ENCODE measurements around the gene HEMGN. TPM values are rescaled to one million over a fixed set of nuclear protein-coding genes. Genes with fewer than 3 reads are reported as not detected.

The HEMGN gene
- total RNA-seq, 1 donor from 2014 or later = not detected

GRCh38 chr9:97906236-97906831 is 31.6 kb downstream of the HEMGN start:
- DNase-seq (ENCODE audit: extremely low spot score in 2 of 2) = no peak
- H3K27me3 ChIP-seq = no peaks in the 10 kb centered on the region
- H3K4me3 ChIP-seq = no peak overlapping the region
- peaks cover 0 to 36% of the 10 kb centered on the region in 2 donors for H3K36me3 ChIP-seq
- no peaks in the 10 kb centered on the region for H3K9me3 ChIP-seq
- peak overlapping the region; percentile 3 for H3K27ac ChIP-seq
- H3K4me1 ChIP-seq = peaks cover 26% of the 10 kb centered on the region
- TF ChIP-seq, protein P1, sequence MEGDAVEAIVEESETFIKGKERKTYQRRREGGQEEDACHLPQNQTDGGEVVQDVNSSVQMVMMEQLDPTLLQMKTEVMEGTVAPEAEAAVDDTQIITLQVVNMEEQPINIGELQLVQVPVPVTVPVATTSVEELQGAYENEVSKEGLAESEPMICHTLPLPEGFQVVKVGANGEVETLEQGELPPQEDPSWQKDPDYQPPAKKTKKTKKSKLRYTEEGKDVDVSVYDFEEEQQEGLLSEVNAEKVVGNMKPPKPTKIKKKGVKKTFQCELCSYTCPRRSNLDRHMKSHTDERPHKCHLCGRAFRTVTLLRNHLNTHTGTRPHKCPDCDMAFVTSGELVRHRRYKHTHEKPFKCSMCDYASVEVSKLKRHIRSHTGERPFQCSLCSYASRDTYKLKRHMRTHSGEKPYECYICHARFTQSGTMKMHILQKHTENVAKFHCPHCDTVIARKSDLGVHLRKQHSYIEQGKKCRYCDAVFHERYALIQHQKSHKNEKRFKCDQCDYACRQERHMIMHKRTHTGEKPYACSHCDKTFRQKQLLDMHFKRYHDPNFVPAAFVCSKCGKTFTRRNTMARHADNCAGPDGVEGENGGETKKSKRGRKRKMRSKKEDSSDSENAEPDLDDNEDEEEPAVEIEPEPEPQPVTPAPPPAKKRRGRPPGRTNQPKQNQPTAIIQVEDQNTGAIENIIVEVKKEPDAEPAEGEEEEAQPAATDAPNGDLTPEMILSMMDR (IDR thresholded peaks at IDR 0.05) = no peak
- TF ChIP-seq POLR2A (IDR thresholded peaks at IDR 0.05) (no peak), POLR2AphosphoS5 (IDR thresholded peaks at IDR 0.05; ENCODE audit: insufficient read depth in 1 of 2, low read depth in 1 of 2) (no peak)
- intact Hi-C loops (cut with DNase I) = no loop called here

DNA sequence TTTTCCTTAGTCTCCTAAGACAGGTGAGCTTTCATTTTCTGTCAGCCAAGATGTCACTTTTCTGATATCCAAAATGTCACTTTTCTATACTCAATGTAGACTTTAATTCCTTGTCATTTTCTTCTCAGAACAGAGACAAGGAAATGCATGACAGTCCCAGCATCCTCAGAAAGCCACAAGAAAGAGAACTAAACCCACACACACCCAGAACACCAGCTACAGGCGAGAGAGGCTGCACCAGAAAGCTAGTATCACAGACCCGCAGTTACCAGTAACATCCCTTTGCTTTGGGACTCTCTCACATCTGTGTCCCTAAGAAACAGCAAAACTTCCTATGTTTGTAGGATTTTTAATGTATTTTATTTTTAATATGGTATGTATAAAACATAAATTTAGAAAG is 32.7 kb downstream of the HEMGN start:
- Histone ChIP-seq H3K36me3 (peaks cover 0 to 25% of the 10 kb centered on the region in 2 donors), H3K4me3 (no peak overlapping the region), H3K9me3 (no peaks in the 10 kb centered on the region), H3K4me1 (peaks cover 34% of the 10 kb centered on the region), H3K27me3 (no peaks in the 10 kb centered on the region), H3K27ac (no peak overlapping the region)
- TF ChIP-seq, protein P1 (IDR thresholded peaks at IDR 0.05) = no peak
- TF ChIP-seq POLR2AphosphoS5 (IDR thresholded peaks at IDR 0.05; ENCODE audit: insufficient read depth in 1 of 2, low read depth in 1 of 2) (no peak), POLR2A (IDR thresholded peaks at IDR 0.05) (no peak)
- DNase-seq (ENCODE audit: extremely low spot score in 2 of 2) = no peak
- intact Hi-C loops (cut with DNase I) = no loop called here

DNA sequence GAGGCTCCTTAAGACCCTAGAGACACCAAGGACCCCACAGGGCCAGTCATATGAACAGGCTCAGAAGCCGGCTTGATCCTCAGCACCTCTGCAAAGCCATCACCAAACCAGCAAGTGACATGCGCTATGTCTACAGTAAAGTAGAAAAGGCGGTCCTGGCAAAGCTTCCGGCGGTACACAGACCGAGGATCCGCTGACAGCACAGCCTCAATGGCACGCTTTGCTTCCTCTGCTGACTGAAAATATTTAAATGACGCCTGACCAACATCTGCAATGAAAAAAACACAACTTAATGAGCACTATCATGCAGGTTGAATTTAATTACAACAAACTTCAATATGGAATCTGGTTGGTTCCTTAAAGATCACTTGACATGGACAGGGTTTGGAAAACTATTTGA is 33.2 kb downstream of the HEMGN start:
- no peak overlapping the region for H3K4me3 ChIP-seq
- H3K9me3 ChIP-seq = no peaks in the 10 kb centered on the region
- intact Hi-C loops (cut with DNase I) = loop anchor here (5.0 kb wide), 1 partner anchor 192 kb away; no protein-coding TSS in a partner anchor
- TF ChIP-seq POLR2AphosphoS5 (IDR thresholded peaks at IDR 0.05; ENCODE audit: insufficient read depth in 1 of 2, low read depth in 1 of 2) (no peak), POLR2A (IDR thresholded peaks at IDR 0.05) (no peak)
- TF ChIP-seq, protein P1 (IDR thresholded peaks at IDR 0.05) = no peak
- no peak for DNase-seq (ENCODE audit: extremely low spot score in 2 of 2)
- H3K27me3 ChIP-seq = no peaks in the 10 kb centered on the region
- H3K4me1 ChIP-seq = peaks cover 38% of the 10 kb centered on the region
- H3K36me3 ChIP-seq = peaks cover 0 to 20% of the 10 kb centered on the region in 2 donors
- H3K27ac ChIP-seq = no peak overlapping the region

DNA sequence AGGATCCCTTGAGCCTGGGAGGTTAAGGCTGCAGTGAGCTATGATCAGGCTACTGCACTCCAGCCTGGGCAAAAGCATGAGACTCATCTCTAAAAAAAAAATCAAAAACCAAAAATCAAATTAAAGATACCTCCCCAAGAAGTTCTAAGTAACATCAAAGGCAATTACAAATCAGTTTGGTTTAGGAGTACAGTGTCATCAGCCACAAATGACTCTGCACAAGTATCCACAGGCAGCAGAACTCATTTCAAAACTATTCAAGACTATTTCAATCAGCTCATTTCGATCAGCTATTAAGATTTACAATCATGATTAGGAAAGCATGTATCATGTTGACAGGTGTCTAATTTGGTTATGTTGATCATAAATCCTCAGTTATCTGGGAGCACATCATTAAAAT is 34.8 kb downstream of the HEMGN start:
- intact Hi-C loops (cut with DNase I) = loop anchor here (5.0 kb wide), 1 partner anchor 191 kb away; no protein-coding TSS in a partner anchor
- peaks cover 0 to 9% of the 10 kb centered on the region in 2 donors for H3K36me3 ChIP-seq
- TF ChIP-seq, protein P1 (IDR thresholded peaks at IDR 0.05) = no peak
- TF ChIP-seq POLR2A (IDR thresholded peaks at IDR 0.05) (no peak), POLR2AphosphoS5 (IDR thresholded peaks at IDR 0.05; ENCODE audit: insufficient read depth in 1 of 2, low read depth in 1 of 2) (no peak)
- no peaks in the 10 kb centered on the region for H3K27me3 ChIP-seq
- peaks cover 30% of the 10 kb centered on the region for H3K4me1 ChIP-seq
- no peaks in the 10 kb centered on the region for H3K9me3 ChIP-seq
- H3K27ac ChIP-seq = no peak overlapping the region
- no peak overlapping the region for H3K4me3 ChIP-seq
- no peak for DNase-seq (ENCODE audit: extremely low spot score in 2 of 2)
